AG04449 (cell line): ENCODE results near the gene ITGAD.

ENCODE experiments used
- CTCF ChIA-PET: fragments of 350-600 bp; formaldehyde crosslinking; extraction: SDS; loops from one replicate; lab custom pipeline; 2021; ENCODE audit warnings: antibody characterized with exemption; lab: Yijun Ruan, JAX
- POLR2A ChIA-PET: fragments of 400-600, 350-600 bp; formaldehyde crosslinking; extraction: SDS; loops from one replicate; lab custom pipeline; 2020; ENCODE audit warnings: antibody characterized with exemption, inconsistent platforms; lab: Yijun Ruan, JAX
- DNase-seq: peaks from one replicate; pipeline ENCODE4 v3.0.0-alpha.2; 2010; ENCODE audit warnings: low read depth, low spot score
- H3K4me3 ChIP-seq: 2 replicates; pipeline ENCODE4 v1.5.1; 2011; ENCODE audit warnings: low read depth, mild to moderate bottlenecking, control low read depth, low read length
- CTCF ChIP-seq: IDR thresholded peaks from one replicate; pipeline ENCODE4 v1.5.1; 2011; ENCODE audit warnings: mild to moderate bottlenecking, moderate library complexity, low read length, control low read depth, inconsistent platforms; ENCODE audit not compliant: insufficient read depth; ENCODE audit errors: missing control alignments

ITGAD gene

GRCh38 chr16:31393056-31393455 lies at the start of gene ITGAD:
Gene ITGAD (plus strand): TSS chr16:31393335. CDS start chr16:31393361, 26 bp downstream.
- no peak for TF ChIP-seq CTCF
- ChIA-PET CTCF (no interaction called here), POLR2A (no interaction called here)
- DNase-seq = no peak
- no peak within 1 kb of the TSS for H3K4me3 ChIP-seq

- ChIA-PET CTCF (no interaction called here), POLR2A (no interaction called here)
- no peak for TF ChIP-seq CTCF
- no peak overlapping the region for H3K4me3 ChIP-seq
- no peak for DNase-seq
These were observed 48.4 kb upstream of the ITGAD start for GRCh38 chr16:31344712-31345111.

- H3K4me3 ChIP-seq = no peak overlapping the region
- no peak for DNase-seq
- POLR2A ChIA-PET = no interaction called here
- CTCF ChIA-PET = interaction anchor here (1.2 kb wide), 1 partner anchor 35 kb away, joined by 3 read pairs; no protein-coding TSS in a partner anchor
- TF ChIP-seq CTCF = no peak
These were observed 45.7 kb upstream of the ITGAD start for GRCh38 chr16:31347445-31347844.

GRCh38 chr16:31348579-31348978 lies 44.6 kb upstream of the ITGAD start:
- CTCF ChIA-PET = interaction anchor here (1.2 kb wide), 1 partner anchor 34 kb away, joined by 3 read pairs; no protein-coding TSS in a partner anchor
- TF ChIP-seq CTCF = no peak

GRCh38 chr16:31350275-31351005 lies 42.7 kb upstream of the ITGAD start:
- no peak for TF ChIP-seq CTCF
- no peak for DNase-seq
- no peak overlapping the region for H3K4me3 ChIP-seq
- POLR2A ChIA-PET = no interaction called here
- CTCF ChIA-PET = no interaction called here

More at GRCh38 chr16:31348579-31348978, 44.6 kb upstream of the ITGAD start:
- no peak overlapping the region for H3K4me3 ChIP-seq
- POLR2A ChIA-PET = no interaction called here
- no peak for DNase-seq

GRCh38 chr16:31351246-31351941 lies 41.7 kb upstream of the ITGAD start:
- DNase-seq = no peak
- H3K4me3 ChIP-seq = no peak overlapping the region
- POLR2A ChIA-PET = no interaction called here
- no peak for TF ChIP-seq CTCF
- CTCF ChIA-PET = no interaction called here
